ENCODE results near the gene C19orf67. TPM values are rescaled to one million over a fixed set of nuclear protein-coding genes. Genes with fewer than 3 reads are reported as not detected.
A peak's percentile ranks its signal among the peaks of the same experiment; 100 is the strongest.

Gene C19orf67
- total RNA-seq, 1 donor from 2014 or later: not detected

GRCh38 chr19:14113762-14114414 lies 28.3 kb upstream of the C19orf67 start:
- Mint-ChIP-seq H3K9me3 (no peaks in the 10 kb centered on the region), H3K27ac (no peak overlapping the region), H3K36me3 (no peaks in the 10 kb centered on the region), H3K4me1 (ENCODE audit: unreplicated experiment) (peaks cover 24% of the 10 kb centered on the region), H3K4me3 (no peak overlapping the region), H3K27me3 (no peaks in the 10 kb centered on the region)
- DNase-seq (ENCODE audit: extremely low spot score, unreplicated experiment): no peak
- TF ChIP-seq, protein P1, sequence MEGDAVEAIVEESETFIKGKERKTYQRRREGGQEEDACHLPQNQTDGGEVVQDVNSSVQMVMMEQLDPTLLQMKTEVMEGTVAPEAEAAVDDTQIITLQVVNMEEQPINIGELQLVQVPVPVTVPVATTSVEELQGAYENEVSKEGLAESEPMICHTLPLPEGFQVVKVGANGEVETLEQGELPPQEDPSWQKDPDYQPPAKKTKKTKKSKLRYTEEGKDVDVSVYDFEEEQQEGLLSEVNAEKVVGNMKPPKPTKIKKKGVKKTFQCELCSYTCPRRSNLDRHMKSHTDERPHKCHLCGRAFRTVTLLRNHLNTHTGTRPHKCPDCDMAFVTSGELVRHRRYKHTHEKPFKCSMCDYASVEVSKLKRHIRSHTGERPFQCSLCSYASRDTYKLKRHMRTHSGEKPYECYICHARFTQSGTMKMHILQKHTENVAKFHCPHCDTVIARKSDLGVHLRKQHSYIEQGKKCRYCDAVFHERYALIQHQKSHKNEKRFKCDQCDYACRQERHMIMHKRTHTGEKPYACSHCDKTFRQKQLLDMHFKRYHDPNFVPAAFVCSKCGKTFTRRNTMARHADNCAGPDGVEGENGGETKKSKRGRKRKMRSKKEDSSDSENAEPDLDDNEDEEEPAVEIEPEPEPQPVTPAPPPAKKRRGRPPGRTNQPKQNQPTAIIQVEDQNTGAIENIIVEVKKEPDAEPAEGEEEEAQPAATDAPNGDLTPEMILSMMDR (conservative IDR thresholded peaks at IDR 0.05): peak; percentile 60

GRCh38 chr19:14112809-14113385 lies 27.3 kb upstream of the C19orf67 start:
- Mint-ChIP-seq H3K27ac (no peak overlapping the region), H3K36me3 (no peaks in the 10 kb centered on the region), H3K27me3 (no peaks in the 10 kb centered on the region), H3K9me3 (no peaks in the 10 kb centered on the region), H3K4me1 (ENCODE audit: unreplicated experiment) (peaks cover 19% of the 10 kb centered on the region), H3K4me3 (peak overlapping the region; percentile 59)
- no peak for DNase-seq (ENCODE audit: extremely low spot score, unreplicated experiment)
- TF ChIP-seq, protein P1 (conservative IDR thresholded peaks at IDR 0.05): no peak

GRCh38 chr19:14112051-14112808 lies 26.6 kb upstream of the C19orf67 start:
- Mint-ChIP-seq H3K27me3 (no peaks in the 10 kb centered on the region), H3K36me3 (no peaks in the 10 kb centered on the region), H3K4me1 (ENCODE audit: unreplicated experiment) (peaks cover 19% of the 10 kb centered on the region), H3K9me3 (no peaks in the 10 kb centered on the region), H3K4me3 (no peak overlapping the region), H3K27ac (no peak overlapping the region)
- DNase-seq (ENCODE audit: extremely low spot score, unreplicated experiment): no peak
- TF ChIP-seq, protein P1 (conservative IDR thresholded peaks at IDR 0.05): no peak

- Mint-ChIP-seq H3K27me3 (no peaks in the 10 kb centered on the region), H3K9me3 (no peaks in the 10 kb centered on the region), H3K36me3 (no peaks in the 10 kb centered on the region), H3K4me1 (ENCODE audit: unreplicated experiment) (peaks cover 16% of the 10 kb centered on the region), H3K27ac (no peak overlapping the region), H3K4me3 (no peak overlapping the region)
- DNase-seq (ENCODE audit: extremely low spot score, unreplicated experiment): no peak
- TF ChIP-seq, protein P1 (conservative IDR thresholded peaks at IDR 0.05): no peak
Observed at GRCh38 chr19:14111486-14111885, 25.9 kb upstream of the C19orf67 start.

- DNase-seq (ENCODE audit: extremely low spot score, unreplicated experiment): no peak
- no peaks in the 10 kb centered on the region for H3K36me3 Mint-ChIP-seq
- H3K4me1 Mint-ChIP-seq (ENCODE audit: unreplicated experiment): peaks cover 8% of the 10 kb centered on the region
- H3K9me3 Mint-ChIP-seq: no peaks in the 10 kb centered on the region
- no peaks in the 10 kb centered on the region for H3K27me3 Mint-ChIP-seq
- TF ChIP-seq, protein P1 (conservative IDR thresholded peaks at IDR 0.05): no peak
- H3K4me3 Mint-ChIP-seq: no peak overlapping the region
- no peak overlapping the region for H3K27ac Mint-ChIP-seq
Observed at GRCh38 chr19:14110650-14111049, 25.1 kb upstream of the C19orf67 start.
